Measurements from ENCODE around the gene SYT2. TPM values are rescaled to one million over a fixed set of nuclear protein-coding genes. Genes with fewer than 3 reads are reported as not detected.
A peak's percentile ranks its signal among the peaks of the same experiment; 100 is the strongest.

The SYT2 gene
- total and polyA plus RNA-seq, 2 donors (not counting 1 experiment from before 2014, with no cell fraction given) = 0.03 TPM; not detected in 1

GRCh38 chr1:202603435-202603834 is 106.8 kb downstream of the SYT2 start:
- Histone ChIP-seq H3K79me2 (ENCODE audit: control insufficient read depth, insufficient read depth, low read length) (no peaks in the 10 kb centered on the region), H3K27me3 (ENCODE audit: control insufficient read depth, insufficient read depth, low read length) (no peaks in the 10 kb centered on the region), H3K36me3 (ENCODE audit: control insufficient read depth, insufficient read depth, low read length) (no peaks in the 10 kb centered on the region), H3K4me3 (replicated peaks in 1 of 4; ENCODE audit: control extremely low read depth in 1 of 4, insufficient read depth in 1 of 4, low read depth in 3 of 4, low read length in 4 of 4) (no peak overlapping the region), H3K4me1 (ENCODE audit: control insufficient read depth, extremely low read depth, insufficient read depth, low read length) (no peaks in the 10 kb centered on the region), H3K9me3 (ENCODE audit: control insufficient read depth, insufficient read depth, low read depth, low read length) (no peaks in the 10 kb centered on the region), H3K4me2 (ENCODE audit: extremely low read depth, insufficient read depth, low read length) (no peak overlapping the region), H3K27ac (ENCODE audit: insufficient read depth, low read length) (no peak overlapping the region), H4K20me1 (ENCODE audit: control insufficient read depth, extremely low read depth, insufficient read depth, low read length) (no peaks in the 10 kb centered on the region), H3K9ac (ENCODE audit: insufficient read depth, low read length) (no peak overlapping the region), H2AFZ (ENCODE audit: low read length) (no peak overlapping the region)
- no peak for DNase-seq (ENCODE audit: low read depth in 2 of 2)
- no peak for TF ChIP-seq EZH2 (IDR thresholded peaks at IDR 0.05; ENCODE audit: low read length, missing control alignments)
- TF ChIP-seq CTCF (conservative IDR thresholded peaks at IDR 0.05 in 1 of 2, IDR thresholded peaks at IDR 0.05 in 1 of 2; ENCODE audit: low read depth in 1 of 2, low read length in 2 of 2) = no peak

GRCh38 chr1:202600432-202601041 is 109.7 kb downstream of the SYT2 start:
- Histone ChIP-seq H3K79me2 (ENCODE audit: control insufficient read depth, insufficient read depth, low read length) (no peaks in the 10 kb centered on the region), H3K27ac (ENCODE audit: insufficient read depth, low read length) (no peak overlapping the region), H4K20me1 (ENCODE audit: control insufficient read depth, extremely low read depth, insufficient read depth, low read length) (no peaks in the 10 kb centered on the region), H3K27me3 (ENCODE audit: control insufficient read depth, insufficient read depth, low read length) (no peaks in the 10 kb centered on the region), H2AFZ (ENCODE audit: low read length) (no peak overlapping the region), H3K9ac (ENCODE audit: insufficient read depth, low read length) (no peak overlapping the region), H3K9me3 (ENCODE audit: control insufficient read depth, insufficient read depth, low read depth, low read length) (no peaks in the 10 kb centered on the region), H3K4me2 (ENCODE audit: extremely low read depth, insufficient read depth, low read length) (no peak overlapping the region), H3K36me3 (ENCODE audit: control insufficient read depth, insufficient read depth, low read length) (no peaks in the 10 kb centered on the region), H3K4me3 (replicated peaks in 1 of 4; ENCODE audit: control extremely low read depth in 1 of 4, insufficient read depth in 1 of 4, low read depth in 3 of 4, low read length in 4 of 4) (no peak overlapping the region), H3K4me1 (ENCODE audit: control insufficient read depth, extremely low read depth, insufficient read depth, low read length) (no peaks in the 10 kb centered on the region)
- TF ChIP-seq EZH2 (IDR thresholded peaks at IDR 0.05; ENCODE audit: low read length, missing control alignments) (no peak), CTCF (conservative IDR thresholded peaks at IDR 0.05 in 1 of 2, IDR thresholded peaks at IDR 0.05 in 1 of 2; ENCODE audit: low read depth in 1 of 2, low read length in 2 of 2) (no peak)
- DNase-seq (ENCODE audit: low read depth in 2 of 2) = no peak

- no peak overlapping the region for H3K9ac ChIP-seq (ENCODE audit: insufficient read depth, low read length)
- no peak overlapping the region for H3K4me3 ChIP-seq (replicated peaks in 1 of 4; ENCODE audit: control extremely low read depth in 1 of 4, insufficient read depth in 1 of 4, low read depth in 3 of 4, low read length in 4 of 4)
- no peaks in the 10 kb centered on the region for H3K27me3 ChIP-seq (ENCODE audit: control insufficient read depth, insufficient read depth, low read length)
- no peaks in the 10 kb centered on the region for H4K20me1 ChIP-seq (ENCODE audit: control insufficient read depth, extremely low read depth, insufficient read depth, low read length)
- H3K4me2 ChIP-seq (ENCODE audit: extremely low read depth, insufficient read depth, low read length) = no peak overlapping the region
- H3K27ac ChIP-seq (ENCODE audit: insufficient read depth, low read length) = no peak overlapping the region
- no peak overlapping the region for H2AFZ ChIP-seq (ENCODE audit: low read length)
- TF ChIP-seq CTCF (conservative IDR thresholded peaks at IDR 0.05 in 1 of 2, IDR thresholded peaks at IDR 0.05 in 1 of 2; ENCODE audit: low read depth in 1 of 2, low read length in 2 of 2) (peak; percentile 84), EZH2 (IDR thresholded peaks at IDR 0.05; ENCODE audit: low read length, missing control alignments) (no peak)
- peak; percentile 78 to 83 for DNase-seq (ENCODE audit: low read depth in 2 of 2)
- H3K36me3 ChIP-seq (ENCODE audit: control insufficient read depth, insufficient read depth, low read length) = no peaks in the 10 kb centered on the region
- no peaks in the 10 kb centered on the region for H3K4me1 ChIP-seq (ENCODE audit: control insufficient read depth, extremely low read depth, insufficient read depth, low read length)
- no peaks in the 10 kb centered on the region for H3K79me2 ChIP-seq (ENCODE audit: control insufficient read depth, insufficient read depth, low read length)
- H3K9me3 ChIP-seq (ENCODE audit: control insufficient read depth, insufficient read depth, low read depth, low read length) = no peaks in the 10 kb centered on the region
Measured at GRCh38 chr1:202599669-202600431, 110.4 kb downstream of the SYT2 start.
